Stimulated activated memory B cell treated with anti-CD40 and anti-IgM and Interleukin-4, amounts not matched to agents 10 μg/mL and 1 μg/mL and 100 μg/mL, for 72 hours (primary cell): ENCODE results near the gene FNTB.
"Not testable (repeated sequence)": the region's sequence is repeated elsewhere in the genome, so short reads cannot be mapped to it uniquely, and the experiment has no call there.

ENCODE experiments used
- ATAC-seq: fragments of 150-1000 bp; cut with Tn5 transposase; 2 replicates; pipeline ENCODE4 v1.10.0; 2021
- H3K27ac Mint-ChIP-seq: one replicate; pipeline ENCODE4 v1.8.0; 2022; ENCODE audit warnings: mild to moderate bottlenecking, mixed read lengths
- H3K27me3 Mint-ChIP-seq: one replicate; pipeline ENCODE4 v1.8.0; 2022; ENCODE audit warnings: mixed read lengths
- H3K36me3 Mint-ChIP-seq: one replicate; pipeline ENCODE4 v1.8.0; 2022; ENCODE audit warnings: mixed read lengths
- H3K4me1 Mint-ChIP-seq: one replicate; pipeline ENCODE4 v1.8.0; 2022; ENCODE audit warnings: mixed read lengths
- H3K4me3 Mint-ChIP-seq: one replicate; pipeline ENCODE4 v1.8.0; 2022; ENCODE audit warnings: mild to moderate bottlenecking, moderate library complexity, mixed read lengths
- H3K9me3 Mint-ChIP-seq: one replicate; pipeline ENCODE4 v1.8.0; 2022; ENCODE audit warnings: mixed read lengths

FNTB gene

DNA sequence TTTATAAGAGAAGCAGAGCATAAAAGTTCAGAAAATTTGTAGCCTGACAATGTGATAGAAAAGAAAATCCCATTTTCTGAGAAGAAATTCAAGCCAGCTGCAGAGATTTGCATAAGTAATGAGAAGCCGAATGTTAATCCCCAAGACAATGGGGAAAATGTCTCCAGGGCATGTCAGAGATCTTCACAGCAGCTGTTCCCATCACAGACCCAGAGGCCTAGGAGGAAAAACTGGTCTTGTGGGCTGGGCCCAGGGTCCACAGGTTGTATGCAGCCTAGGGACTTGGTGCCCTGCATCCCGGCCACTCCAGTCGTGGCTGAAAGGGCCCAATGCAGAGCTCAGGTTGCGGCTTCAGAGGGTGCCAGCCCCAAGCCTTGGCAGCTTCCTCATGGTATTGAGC, 100.0 kb downstream of the FNTB start:
- H3K4me3 Mint-ChIP-seq, ATAC-seq, H3K27ac Mint-ChIP-seq, H3K27me3 Mint-ChIP-seq, H3K9me3 Mint-ChIP-seq: not testable (repeated sequence)
- H3K4me1 Mint-ChIP-seq = peaks cover 32% of the 10 kb centered on the region
- H3K36me3 Mint-ChIP-seq = peaks cover 84% of the 10 kb centered on the region

DNA sequence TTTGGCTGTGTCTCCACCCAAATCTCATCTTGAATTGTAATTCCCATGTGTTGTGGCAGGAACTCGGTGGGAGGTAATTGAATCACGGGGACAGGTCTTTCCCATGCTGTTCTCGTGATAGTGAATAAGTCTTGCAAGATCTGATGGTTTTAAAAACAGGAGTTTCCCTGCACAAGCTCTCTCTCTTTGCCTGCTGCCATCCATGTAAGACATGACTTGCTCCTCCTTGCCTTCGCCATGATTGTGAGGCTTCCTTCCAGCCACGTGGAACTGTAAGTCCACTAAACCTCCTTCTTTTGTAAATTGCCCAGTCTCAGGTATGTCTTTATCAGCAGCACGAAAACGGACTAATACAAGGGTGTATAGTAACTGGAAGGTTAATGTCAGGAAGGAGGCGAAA, 101.1 kb downstream of the FNTB start:
- not testable (repeated sequence) for ATAC-seq, H3K27me3 Mint-ChIP-seq, H3K27ac Mint-ChIP-seq, H3K9me3 Mint-ChIP-seq, H3K4me3 Mint-ChIP-seq
- Mint-ChIP-seq H3K4me1 (peaks cover 21% of the 10 kb centered on the region), H3K36me3 (peaks cover 75% of the 10 kb centered on the region)

DNA sequence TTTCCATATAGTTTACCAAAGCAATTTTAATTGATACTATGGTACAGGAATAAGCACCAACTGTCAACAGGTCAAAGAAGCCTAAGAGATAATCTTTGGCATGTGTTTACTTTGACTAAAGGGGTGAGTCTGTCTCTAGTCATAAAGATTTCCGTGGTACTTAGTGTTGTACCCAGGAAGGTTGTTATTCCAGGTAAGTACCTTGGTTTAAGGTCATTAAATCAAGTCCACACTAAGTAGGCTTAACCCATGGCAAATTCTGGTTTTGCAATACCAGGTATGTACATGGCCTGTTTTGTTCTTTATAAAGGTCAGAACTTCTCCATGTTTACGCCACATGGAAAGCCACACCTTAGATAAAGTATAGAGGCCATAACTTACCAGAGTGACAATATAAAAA, 105.7 kb downstream of the FNTB start:
- Mint-ChIP-seq H3K36me3 (peaks cover 56% of the 10 kb centered on the region), H3K9me3 (peaks cover 3% of the 10 kb centered on the region), H3K27me3 (no peaks in the 10 kb centered on the region), H3K4me3 (no peak overlapping the region), H3K27ac (no peak overlapping the region), H3K4me1 (peaks cover 25% of the 10 kb centered on the region)
- no peak for ATAC-seq

DNA sequence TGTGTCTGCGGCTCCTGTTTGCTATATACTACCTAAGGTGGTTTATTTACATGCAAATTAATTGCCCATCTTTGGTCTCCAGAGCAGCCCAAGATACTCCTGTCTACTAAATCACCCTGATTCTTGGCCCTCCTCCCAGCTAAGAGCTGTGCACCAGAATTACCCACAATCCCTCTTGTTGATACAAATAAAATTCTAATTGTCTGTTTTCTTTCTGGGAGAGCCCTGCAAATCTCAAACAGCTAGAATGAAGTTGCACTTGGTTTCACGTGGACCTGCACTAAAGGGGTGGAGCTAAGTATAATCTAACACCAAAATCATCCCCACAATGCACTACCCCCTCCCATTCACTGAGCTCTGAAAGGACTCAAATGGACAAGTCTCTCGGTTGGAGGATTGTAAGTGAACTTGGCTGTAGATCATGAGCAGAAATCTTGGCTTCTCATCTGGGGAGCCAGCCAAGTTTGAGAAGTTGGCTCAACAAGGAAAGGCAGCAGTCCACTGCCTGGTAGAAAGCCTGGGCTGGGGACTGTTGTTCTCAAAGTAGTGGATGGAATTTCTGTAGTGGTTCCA, 109.0 kb downstream of the FNTB start:
- ATAC-seq = no peak
- no peaks in the 10 kb centered on the region for H3K9me3 Mint-ChIP-seq
- peaks cover 44% of the 10 kb centered on the region for H3K4me1 Mint-ChIP-seq
- no peak overlapping the region for H3K4me3 Mint-ChIP-seq
- H3K36me3 Mint-ChIP-seq = peaks cover 40% of the 10 kb centered on the region
- H3K27ac Mint-ChIP-seq = no peak overlapping the region
- H3K27me3 Mint-ChIP-seq = no peaks in the 10 kb centered on the region

DNA sequence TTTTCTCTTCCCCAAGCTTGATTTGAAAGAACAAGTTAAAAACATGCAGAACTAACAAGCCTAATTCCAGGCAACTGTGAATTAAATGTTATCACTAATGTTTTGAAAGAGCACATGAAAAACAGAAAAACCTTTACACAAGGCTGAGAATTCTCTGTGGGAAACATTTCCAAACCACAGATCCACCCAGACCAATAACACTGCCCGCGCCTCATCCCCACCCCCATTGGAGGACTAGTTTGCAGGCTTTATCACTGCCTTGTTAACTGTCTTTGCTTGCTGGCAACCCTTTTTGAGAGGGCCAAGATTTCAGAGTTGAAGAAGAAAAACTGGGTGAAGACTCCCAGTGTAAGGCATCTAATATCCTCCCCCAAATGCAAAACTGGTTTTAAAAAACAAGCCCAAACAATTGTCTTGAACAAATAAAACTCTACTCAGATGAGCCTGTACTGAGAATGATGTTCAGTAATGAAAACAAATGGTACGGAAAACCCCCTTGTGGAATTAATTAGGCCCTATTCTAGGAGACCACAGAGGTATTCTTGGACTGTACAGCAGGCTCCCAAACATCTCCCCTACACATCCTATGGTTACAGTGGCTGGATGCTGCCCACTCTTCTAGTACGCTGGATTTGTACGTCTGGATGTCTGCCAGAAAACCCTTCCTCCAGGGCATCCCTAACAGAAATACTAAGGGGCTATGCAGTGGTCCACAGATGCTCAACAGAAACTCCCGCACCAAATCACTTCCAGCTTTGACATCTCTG, 109.8 kb downstream of the FNTB start:
- H3K4me1 Mint-ChIP-seq = peaks cover 48% of the 10 kb centered on the region
- peaks cover 34% of the 10 kb centered on the region for H3K36me3 Mint-ChIP-seq
- no peaks in the 10 kb centered on the region for H3K27me3 Mint-ChIP-seq
- no peaks in the 10 kb centered on the region for H3K9me3 Mint-ChIP-seq
- ATAC-seq = no peak
- H3K27ac Mint-ChIP-seq = no peak overlapping the region
- no peak overlapping the region for H3K4me3 Mint-ChIP-seq

DNA sequence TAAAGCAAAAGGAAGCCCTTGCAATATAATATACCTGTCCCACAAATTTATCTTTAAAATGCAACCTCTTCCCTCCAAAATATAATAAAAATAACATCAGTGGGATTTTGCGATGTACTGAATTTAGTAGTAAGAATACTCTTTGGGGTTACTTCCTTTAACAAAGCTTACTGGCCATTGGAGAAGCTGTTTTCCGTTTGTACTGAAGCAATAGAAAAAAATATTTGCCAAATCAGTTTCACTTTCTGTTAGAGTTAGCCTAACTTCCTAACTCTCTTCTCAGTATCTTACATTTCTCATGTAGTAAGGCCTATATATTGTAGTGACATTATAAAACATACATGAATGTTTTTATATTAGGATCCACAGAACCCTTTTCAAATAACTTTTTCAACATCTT, 111.9 kb downstream of the FNTB start:
- Mint-ChIP-seq H3K4me1 (peaks cover 49% of the 10 kb centered on the region), H3K36me3 (peaks cover 21% of the 10 kb centered on the region), H3K27me3 (no peaks in the 10 kb centered on the region), H3K4me3 (peak overlapping the region; percentile 61), H3K9me3 (no peaks in the 10 kb centered on the region), H3K27ac (peak overlapping the region; percentile 62)
- ATAC-seq = no peak

DNA sequence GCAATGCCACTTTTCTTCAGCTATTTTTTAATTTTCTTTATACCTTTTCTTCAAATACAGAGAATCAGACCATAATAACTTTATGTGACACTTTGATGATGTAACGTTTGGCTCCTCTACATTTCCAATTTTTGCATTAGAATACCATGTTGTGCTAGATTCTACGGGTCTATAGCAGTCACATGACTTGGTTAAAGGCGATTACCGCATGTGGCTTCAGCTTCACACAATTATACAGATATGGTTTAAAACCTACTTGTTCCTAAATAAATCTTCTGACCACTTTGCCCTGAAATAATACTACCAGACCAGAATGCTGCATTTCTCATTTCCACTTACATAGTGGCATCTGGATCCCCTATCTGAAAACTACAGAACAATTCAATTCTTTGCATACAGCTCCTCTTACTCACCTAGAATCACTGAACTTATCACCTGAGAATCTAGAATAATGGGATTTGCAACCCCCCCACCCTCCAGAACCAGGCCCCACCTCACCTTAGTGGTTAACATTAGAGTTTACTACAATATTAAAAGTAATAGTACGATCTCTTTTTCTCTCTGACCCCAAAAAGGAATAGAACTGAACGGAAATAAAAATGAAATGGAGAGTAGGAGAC, 114.3 kb downstream of the FNTB start:
- peaks cover 40% of the 10 kb centered on the region for H3K4me1 Mint-ChIP-seq

DNA sequence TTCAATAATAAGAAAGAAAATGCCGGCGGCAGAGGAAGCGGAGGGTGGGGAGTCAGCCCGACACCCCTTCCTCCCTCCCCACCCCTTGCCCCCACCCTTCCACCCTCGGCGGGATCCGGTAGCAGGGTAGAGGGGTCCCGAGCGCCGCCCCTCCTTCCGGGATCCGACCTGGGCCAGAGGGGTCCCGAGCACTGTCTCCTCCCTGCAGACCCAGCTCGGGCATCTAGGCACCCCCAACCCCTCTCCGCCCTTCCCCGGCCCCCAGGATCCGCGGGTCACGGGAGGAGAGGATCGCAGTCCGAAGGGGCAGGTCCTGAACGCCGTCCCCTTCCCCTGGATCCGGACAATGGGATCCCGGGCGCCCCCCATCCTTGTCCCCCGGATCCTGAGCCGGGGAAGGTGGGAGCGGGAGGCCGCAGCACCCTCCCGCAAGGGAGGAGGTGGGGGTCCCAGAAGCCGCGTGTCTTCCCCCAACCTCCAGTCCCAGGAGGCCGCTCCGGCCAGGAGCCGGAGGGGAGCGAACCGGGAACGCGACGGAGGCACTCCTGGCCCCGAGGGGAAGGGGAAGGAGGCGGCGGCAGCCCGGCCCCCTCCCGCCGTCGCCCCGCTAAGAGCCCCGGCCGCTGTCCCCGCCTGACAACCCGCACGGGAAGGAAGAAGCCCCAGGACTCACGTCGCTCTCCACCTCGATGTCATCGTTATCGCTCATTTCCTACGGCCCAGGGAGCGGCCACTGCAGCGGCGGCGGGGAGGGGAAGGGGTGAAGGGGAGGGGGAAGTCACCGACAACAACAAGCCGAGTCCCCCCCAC, 115.1 kb downstream of the FNTB start:
- ATAC-seq = peak; percentile 22
- no peaks in the 10 kb centered on the region for H3K9me3 Mint-ChIP-seq
- peaks cover 32% of the 10 kb centered on the region for H3K4me1 Mint-ChIP-seq

More for the DNA sequence above, 114.3 kb downstream of the FNTB start:
- Mint-ChIP-seq H3K4me3 (peak overlapping the region; percentile 86), H3K9me3 (no peaks in the 10 kb centered on the region), H3K27me3 (no peaks in the 10 kb centered on the region), H3K36me3 (peaks cover 6% of the 10 kb centered on the region), H3K27ac (peak overlapping the region; percentile 78)
- no peak for ATAC-seq

DNA sequence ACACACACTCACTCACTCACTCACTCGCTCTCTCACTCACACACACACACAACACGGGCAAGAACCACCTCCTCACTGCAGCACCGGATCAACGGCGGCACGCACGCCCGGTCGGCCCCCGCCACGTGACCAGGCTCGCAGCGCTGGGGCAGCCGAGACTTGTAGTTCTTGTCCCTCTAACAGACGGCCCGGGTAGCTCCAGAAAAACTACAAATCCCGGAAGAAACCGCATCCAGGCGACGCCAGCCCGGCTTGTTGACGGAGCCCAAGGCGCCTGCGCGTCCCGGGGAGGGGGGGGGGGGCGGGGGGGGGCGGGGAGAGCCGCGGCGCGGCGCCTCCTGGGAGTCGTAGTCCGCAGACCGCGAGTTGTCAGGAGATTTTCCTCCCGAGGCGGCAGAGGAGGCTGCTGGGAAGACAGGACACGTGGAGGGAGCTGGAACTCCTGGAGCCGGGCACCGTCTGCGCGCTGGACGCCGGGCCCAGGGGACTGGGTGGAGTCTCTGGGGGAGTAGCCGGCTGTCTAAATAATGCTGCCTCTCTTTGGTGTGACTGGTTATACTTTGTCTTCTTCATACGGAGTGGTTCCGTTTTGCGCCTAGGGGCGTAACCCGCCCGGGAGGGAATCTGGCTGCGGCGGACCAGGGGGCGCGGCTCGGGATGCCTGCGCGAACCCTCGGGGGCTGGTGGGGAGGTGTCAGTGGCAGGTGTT, 115.9 kb downstream of the FNTB start, which contains the start of gene MAX:
Gene MAX, minus strand, starts transcription at position 77 of the 709 bp plus-strand sequence. CDS start 178 bp downstream, outside the sequence.
- Mint-ChIP-seq H3K9me3 (no peaks in the 10 kb centered on the region), H3K27ac (peak within 1 kb of the TSS; percentile 78), H3K36me3 (peaks cover 6% of the 10 kb centered on the region), H3K4me1 (peaks cover 32% of the 10 kb centered on the region), H3K27me3 (no peaks in the 10 kb centered on the region), H3K4me3 (peak within 1 kb of the TSS; percentile 86)
- ATAC-seq = peak; percentile 98

More for the DNA sequence above, 115.1 kb downstream of the FNTB start:
- Mint-ChIP-seq H3K27ac (peak overlapping the region; percentile 78), H3K36me3 (peaks cover 6% of the 10 kb centered on the region), H3K4me3 (peak overlapping the region; percentile 86), H3K27me3 (no peaks in the 10 kb centered on the region)

DNA sequence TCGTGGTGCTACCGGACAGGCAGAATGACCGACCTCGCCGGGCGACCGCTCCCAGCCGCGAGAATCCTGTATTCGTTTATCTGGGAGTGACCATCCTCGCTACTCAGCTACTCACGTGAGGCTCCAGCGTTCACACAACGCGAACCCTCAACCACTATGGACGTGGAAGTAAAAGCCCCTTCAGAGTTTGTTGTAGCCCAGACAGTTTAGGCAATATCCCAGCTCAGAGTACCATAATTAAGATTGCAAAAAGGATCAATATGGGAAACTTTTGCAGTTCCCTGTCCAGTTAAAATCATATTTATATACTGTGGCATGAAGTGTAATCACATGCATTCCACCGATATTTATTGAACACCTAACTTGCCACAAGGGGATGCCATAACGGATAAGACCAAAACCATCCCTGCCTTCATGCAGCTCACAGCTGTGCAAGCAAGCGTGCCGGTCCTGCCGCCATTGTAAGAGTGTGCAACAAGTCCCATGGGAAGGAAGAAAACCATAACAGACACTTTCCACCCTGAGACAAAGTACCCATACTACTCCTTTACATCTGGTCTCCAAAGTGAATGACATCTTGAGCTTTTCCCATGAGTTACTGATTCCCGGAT, 116.6 kb downstream of the FNTB start:
- Mint-ChIP-seq H3K9me3 (no peaks in the 10 kb centered on the region), H3K27ac (peak overlapping the region; percentile 78), H3K27me3 (no peaks in the 10 kb centered on the region), H3K36me3 (peaks cover 6% of the 10 kb centered on the region), H3K4me1 (peaks cover 31% of the 10 kb centered on the region), H3K4me3 (peak overlapping the region; percentile 86)
- ATAC-seq = no peak

DNA sequence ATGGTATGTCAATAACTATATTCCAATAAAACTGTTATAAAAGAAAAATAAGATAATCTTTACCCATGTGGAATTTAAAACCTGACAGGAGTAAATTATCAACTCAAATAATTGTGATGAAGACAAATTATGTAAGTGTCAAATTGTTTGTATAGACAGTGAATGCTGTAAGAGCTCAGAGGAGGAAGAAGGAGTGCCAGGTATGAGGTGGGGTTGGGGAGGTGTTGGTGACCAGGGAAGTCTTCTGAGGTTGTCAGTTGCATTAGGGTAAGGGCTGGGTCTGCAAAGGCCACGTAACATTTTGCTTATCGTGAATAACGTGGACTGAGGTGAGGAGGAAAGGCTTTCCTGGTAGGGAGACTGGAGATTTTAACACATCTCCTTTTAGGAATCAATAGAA, 118.1 kb downstream of the FNTB start:
- no peak overlapping the region for H3K4me3 Mint-ChIP-seq

DNA sequence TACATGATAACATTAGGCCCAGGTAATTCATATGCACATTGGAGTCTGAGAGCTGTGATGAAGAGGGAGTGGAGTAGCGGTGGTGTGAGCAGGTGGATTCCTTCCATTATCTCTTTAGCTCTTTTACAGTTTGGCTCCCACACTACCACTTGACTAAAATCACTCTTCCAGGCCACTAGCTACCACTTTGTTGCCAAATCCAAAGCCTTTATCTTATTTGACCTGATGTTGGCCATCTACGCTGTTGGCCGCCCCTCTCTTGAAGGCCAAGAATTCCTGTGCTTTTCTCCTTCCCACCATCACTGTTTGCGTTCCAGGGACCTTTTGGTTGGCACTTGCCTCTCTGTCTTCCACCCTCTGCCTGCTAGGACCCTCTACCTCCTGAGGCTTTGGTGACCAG, 119.6 kb downstream of the FNTB start:
- Mint-ChIP-seq H3K4me3 (no peak overlapping the region), H3K27ac (no peak overlapping the region), H3K27me3 (no peaks in the 10 kb centered on the region), H3K4me1 (peaks cover 7% of the 10 kb centered on the region), H3K36me3 (no peaks in the 10 kb centered on the region), H3K9me3 (no peaks in the 10 kb centered on the region)
- ATAC-seq = no peak

More for the DNA sequence above, 118.1 kb downstream of the FNTB start:
- ATAC-seq = no peak
- Mint-ChIP-seq H3K9me3 (no peaks in the 10 kb centered on the region), H3K4me1 (peaks cover 19% of the 10 kb centered on the region), H3K27ac (no peak overlapping the region), H3K27me3 (no peaks in the 10 kb centered on the region), H3K36me3 (peaks cover 6% of the 10 kb centered on the region)

DNA sequence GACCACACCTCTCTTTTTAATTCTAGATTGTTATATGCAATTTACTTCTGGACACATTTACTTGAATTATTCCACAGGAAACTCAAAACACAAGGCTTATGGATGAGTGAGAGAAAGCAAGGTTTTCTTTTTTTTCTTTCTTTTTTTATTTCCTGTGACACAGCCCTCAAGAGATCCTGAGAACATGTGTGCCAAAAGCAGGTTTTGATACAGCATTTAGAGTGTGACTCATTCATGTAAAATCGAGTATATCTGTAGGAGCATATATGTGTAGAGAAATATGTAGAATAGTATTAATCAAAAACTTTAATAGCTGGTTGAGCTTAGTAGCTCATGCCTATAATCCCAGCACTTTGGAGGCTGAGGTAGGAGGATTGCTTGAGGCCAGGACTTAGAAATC, 120.0 kb downstream of the FNTB start:
- no peaks in the 10 kb centered on the region for H3K27me3 Mint-ChIP-seq
- H3K36me3 Mint-ChIP-seq = no peaks in the 10 kb centered on the region
- H3K4me1 Mint-ChIP-seq = peaks cover 5% of the 10 kb centered on the region
- no peaks in the 10 kb centered on the region for H3K9me3 Mint-ChIP-seq
- H3K27ac Mint-ChIP-seq = no peak overlapping the region
- ATAC-seq = no peak
- H3K4me3 Mint-ChIP-seq = no peak overlapping the region

DNA sequence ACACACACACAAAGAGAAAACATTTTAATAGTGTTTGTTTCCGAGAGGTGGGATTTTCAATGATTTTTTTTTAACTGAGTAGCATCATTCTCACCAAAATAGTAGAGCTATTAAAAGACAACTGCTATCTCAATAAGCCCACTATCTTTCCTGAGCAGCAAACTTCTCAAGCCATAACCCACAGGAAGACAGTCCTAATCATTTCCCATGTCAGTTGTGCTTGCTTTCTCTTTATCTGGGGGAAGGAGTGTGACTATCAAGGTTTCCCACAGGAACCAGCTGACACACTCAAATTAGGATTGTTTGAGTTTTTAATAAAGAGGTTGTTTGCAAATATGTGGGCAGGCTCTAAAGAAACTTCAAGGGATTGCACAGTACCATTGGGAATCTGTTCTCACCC, 120.5 kb downstream of the FNTB start:
- H3K27ac Mint-ChIP-seq = no peak overlapping the region
- H3K4me3 Mint-ChIP-seq = no peak overlapping the region
- no peaks in the 10 kb centered on the region for H3K9me3 Mint-ChIP-seq
- H3K36me3 Mint-ChIP-seq = no peaks in the 10 kb centered on the region
- no peak for ATAC-seq
- no peaks in the 10 kb centered on the region for H3K27me3 Mint-ChIP-seq
- H3K4me1 Mint-ChIP-seq = peaks cover 5% of the 10 kb centered on the region
